NCI-H1048 (cell line): ENCODE measurements around the gene BMERB1.

Experiments
- DNase-seq: peaks from one replicate; lab custom pipeline; 2025; lab: John Stamatoyannopoulos, UW

Gene BMERB1

DNA sequence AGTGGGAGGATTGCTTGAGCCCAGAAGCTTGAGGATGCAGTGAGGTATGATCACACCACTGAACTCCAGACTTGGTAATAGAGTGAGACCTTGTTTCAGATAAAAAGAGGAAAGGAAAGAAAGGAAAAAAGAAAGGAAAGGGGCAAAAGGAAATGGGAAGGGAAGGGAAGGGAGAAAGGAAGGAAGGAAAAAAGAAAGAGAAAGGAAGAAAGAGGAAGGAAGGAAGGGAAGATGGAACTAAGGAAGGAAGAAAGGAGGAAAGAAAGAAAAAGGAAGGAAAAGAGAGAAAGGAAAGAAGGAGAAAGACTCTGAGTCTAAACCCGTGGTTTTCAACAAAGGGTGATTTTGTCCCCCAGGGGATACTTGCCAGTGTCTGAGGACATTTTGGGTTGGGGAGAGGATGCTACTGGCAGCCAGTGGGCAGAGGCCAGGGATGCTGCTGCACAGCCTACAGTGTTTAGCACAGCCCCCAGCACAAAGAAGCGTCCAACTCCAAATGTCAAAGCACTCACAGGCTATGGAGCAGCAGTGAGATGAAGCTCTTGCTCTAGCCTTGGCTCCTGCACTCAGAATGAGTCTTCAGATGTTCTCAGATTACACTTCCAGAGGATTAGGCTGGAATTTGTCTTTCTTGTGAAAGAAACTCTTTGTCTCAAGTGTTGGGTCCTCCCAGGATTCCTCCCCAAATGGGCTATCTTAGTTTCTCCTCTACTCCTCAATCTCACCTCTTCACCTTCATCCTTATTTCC, 64.2 kb downstream of the BMERB1 start:
- DNase-seq, result no peak

DNA sequence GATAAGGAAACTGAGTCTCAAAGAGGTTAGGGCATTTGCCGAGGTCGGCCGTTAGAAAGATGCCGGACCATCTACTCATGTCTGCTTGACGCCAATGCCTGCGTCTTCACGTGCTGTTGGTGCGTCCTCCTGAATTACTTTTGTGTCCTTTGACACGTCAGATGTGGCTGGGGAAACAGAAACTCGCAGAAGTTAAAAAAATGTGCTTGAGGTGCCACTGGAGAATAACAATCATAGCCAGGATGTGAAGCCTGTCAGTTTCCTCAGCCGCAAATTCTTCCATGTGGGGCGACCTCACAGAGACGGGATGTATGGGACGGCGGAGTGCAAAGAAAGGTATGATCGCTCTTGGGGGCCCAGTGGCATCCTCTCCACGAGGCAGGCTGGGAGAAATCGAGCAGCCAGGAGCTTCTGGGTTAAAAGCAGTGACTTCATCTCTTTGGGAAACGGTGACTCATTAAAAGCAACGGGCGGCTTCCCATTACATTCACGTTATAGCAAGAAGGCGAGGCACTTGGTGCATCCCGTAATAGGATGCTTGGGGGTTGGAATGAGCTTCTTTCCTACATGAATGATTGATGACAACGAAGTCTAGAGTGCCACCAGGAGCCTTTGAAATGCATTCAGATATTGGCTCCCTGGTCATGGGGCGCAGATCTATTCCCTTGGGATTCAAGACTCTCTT, 67.8 kb downstream of the BMERB1 start:
- no peak for DNase-seq

DNA sequence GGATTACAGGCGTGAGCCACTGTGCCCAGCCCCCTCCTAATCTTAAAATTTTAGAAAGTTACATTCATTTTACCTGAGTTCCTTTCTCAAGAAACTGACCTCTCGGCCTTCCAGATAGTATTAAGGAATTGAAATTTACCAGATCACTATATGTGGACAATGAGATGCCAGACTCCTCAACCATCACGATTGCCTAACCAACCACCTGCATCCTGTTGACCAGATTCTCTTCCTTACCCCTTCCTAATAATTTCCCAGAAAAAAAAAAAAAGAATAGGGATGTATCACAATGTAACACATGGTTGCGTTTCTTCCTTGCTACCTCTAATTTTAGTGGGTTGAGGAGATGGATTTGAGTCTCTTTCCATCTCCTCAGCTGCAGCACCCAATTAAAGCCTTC, 72.1 kb downstream of the BMERB1 start:
- no peak for DNase-seq

DNA sequence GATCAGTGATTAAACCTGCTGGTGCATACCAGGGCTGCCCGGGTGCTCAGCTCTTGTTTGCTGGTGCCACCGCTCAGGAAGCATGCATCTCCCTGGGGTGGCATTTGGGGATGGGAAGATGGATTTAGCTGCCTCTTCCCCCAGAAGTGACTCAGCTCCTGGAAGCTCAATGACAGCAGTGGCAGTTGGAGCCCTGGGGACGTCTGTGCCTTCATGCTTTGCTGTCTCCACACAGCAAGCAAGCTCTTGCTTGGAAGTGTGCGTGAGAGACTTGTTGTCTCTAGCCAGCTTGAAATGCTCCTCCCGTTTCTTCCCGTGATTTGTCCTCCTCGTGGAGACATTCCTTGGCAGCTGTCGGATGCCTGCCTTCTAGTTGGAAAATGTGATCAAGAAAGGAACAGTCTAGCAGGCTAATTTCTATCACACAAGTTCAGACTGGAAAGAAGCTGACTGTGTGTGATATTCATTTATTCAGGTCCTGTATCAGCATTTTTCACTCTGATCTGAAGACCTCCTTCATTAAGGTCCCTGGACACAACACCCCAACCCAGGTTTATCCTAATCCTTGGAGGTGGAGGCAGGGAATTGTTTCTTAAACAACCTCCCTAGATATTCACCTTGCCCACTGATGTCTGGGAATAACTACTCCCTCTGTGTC, 73.0 kb downstream of the BMERB1 start:
- DNase-seq, result no peak

DNA sequence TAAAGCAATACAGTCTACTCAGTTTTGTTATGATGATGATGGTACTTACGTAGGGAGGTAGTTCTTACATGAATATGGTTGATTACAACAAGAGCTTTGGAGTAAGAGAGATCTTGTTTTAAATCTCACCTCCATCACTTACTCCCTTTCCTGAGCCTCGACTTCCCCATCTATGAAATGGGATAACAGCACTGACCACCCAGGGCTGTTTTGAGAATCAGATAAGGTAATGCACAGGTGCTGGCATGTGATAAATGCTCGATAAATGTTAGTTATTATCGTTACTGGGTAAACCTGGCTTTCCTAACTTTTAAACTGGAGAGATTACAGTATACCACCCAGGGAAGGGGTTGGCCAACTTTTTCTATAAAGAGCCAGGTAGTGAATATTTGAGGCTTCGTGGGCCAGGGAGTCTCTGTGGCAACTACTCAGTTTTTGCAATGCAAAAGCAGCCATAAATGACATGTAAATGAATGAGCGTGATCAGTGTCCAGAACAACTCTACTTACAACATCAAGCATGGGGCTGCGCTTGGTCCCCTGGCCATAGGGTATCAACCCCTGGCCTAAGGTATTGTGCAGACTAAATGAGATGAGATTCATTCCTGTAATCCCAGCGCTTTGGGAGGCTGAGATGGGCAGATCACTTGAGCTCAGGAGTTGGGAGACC, 73.7 kb downstream of the BMERB1 start:
- no peak for DNase-seq

DNA sequence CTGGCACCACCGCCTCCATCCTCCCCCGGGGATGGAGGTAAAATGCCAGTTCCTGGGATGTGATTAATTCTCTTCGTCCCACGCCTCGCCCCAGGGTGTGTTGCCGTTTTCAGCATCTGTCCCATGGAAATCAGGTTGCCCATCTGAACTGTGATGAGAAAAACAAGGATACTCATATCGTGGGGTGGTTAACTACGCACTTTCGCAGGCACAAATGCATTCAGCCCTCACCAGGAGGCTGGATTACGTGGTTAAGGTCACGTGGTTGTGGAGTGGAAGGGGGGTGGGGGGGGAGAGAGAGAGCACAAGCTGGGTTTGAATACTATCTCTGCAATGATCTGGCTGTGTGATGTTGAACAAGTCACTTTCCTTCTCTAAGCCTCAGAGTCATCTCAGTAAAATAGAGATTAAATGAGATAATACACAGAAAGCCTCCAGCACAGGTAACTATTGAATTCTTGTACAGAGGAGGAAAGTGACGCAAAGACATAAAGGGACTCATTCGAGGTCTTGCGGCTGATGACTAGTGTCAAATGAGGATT, 74.7 kb downstream of the BMERB1 start:
- no peak for DNase-seq

DNA sequence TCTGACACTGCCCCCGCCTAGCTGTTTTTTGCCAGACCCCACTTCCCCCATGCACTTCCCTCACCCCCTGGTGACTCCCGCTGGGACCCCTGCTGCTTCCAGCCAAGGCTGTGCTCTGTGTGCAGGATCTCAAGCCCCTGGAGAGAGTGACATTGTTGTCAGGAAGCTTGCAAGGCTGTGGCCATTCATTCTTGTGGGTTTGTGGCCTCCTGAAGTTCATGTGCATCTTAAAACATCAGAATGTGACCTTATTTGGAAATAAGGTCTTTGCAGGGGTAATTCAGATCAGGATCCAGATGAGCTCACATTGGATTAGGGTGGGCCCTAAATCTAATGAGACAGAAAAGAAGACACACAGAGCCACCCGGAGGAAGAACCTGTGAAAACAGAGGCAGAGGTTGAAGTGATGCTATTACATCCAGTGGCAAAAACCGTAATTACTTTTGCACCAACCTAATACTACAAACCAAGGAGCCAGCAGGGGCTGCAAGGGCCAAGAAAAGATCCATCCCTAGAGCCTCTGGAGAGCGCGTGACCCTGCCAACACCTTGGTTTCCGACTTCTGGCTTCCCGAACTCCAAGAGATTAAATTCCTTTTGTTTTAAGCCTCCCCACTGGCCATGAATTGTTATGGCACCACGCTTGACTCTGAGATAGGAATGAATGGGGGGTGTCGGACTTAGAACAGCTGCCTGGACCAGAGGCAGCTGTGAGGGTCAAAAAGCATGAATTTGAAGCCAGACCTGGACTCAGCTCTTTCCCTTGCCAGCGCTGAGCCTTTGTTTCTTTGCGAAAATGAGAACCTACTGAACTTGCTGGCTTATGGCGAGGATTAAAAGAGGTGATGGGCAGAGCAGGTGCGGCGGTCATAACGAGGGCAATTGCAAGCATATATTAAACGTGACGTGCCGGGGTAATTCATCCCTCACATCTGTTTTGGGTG, 75.5 kb downstream of the BMERB1 start:
- no peak for DNase-seq

DNA sequence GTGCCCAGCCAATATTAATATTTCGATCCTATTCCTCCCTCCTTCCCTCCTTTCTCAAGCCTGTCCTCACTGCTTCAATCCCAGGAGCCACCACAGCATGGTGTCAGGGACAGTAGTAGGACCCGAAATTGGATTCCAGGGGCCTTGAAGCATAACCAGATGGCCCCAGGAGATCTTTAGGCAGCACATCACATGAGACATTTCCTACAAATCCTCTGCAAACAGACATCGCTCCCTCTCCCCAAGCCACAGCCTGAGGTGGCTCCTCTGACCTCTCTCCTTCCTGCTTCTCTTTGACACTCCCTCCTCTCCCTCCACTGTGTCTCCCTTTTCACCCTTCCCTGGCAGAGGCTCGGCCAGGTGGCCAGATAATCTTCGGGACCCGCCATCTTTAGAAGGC, 76.6 kb downstream of the BMERB1 start:
- no peak for DNase-seq

DNA sequence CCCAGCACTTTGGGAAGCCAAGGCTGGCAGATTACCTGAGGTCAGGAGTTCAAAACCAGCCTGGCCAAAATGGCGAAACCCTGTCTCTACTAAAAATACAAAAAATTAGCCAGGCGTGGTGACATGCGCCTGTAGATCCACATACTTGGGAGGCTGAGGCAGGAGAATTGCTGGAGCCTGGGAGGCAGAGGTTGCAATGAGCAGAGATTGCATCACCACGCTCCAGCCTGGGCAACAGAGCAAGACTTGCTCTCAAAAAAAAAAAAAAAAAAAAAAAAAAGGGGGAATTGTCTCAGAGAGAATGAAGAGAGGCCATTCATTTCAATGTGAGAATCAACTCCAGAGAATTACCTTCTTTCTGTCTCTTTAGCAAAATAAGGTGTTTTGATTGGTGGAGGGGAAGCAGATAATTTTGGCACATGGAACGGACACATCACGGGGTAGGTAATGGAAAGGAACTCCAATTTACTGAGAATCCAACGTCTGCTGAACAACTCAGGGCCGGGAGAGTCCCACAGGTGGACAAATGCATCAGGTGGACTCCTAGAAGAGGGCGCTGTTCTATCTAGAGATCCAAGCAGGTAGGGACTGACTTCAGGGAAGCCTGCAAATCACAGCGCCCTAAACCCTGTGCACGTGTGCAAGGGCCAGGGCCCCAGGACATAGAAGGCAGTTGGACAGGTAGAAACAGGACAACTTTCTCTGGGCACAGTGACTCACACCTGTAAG, 77.5 kb downstream of the BMERB1 start:
- DNase-seq, result no peak

DNA sequence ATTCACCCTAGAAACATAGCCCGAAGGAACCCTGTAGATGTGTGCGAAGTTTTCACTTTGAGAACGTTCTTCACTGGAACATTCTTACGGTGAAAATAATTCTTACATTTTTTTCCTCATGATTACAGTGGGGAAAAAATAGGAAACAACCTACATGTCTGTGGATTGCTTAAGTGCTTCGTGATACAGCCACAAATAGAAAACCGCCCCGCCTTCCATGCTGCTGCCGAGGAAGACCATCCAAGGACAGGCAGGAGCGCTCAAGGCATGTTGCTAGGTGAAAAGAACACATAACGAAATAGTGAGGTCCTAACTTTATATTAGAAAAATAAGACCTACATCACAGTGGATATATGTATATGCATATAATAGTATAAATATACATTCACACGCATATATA, 78.8 kb downstream of the BMERB1 start:
- no peak for DNase-seq

DNA sequence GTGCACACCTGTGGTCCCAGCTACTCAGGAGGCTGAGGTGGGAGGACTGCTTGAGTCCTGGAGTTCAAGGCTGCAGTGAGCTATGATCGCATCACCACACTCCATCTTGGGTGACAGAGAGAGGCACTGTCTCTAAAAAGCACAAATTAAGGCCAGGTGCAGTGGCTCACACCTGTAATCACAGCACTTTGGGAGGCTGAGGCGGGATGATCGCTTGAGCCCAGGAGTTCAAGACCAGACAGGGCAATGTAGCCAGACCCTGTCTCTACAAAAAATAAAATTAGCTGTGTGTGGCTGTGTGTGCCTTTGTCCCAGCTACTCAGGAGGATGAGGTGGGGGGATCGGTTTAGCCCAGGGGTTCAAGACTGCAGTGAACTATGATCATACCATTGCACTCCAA, 81.6 kb downstream of the BMERB1 start:
- DNase-seq, result no peak

DNA sequence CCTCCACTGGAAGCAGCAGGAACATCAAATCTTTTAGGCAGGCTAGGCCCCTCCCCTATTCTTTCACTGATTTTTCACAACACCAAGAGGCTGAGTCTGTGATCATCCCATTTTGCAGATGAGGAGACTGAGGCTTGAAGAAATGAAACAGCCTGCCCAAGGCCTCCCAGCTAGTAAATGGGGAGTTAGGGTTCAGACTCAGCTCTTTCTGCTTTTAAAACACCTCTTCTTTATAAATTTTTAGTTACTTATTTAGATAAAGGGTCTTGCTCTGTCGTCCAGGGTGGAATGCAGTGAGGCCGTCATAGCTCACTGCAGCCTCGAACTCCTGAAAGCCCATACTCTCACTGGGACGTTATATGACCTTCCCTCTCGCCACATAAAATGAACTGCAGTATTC, 82.2 kb downstream of the BMERB1 start:
- no peak for DNase-seq

DNA sequence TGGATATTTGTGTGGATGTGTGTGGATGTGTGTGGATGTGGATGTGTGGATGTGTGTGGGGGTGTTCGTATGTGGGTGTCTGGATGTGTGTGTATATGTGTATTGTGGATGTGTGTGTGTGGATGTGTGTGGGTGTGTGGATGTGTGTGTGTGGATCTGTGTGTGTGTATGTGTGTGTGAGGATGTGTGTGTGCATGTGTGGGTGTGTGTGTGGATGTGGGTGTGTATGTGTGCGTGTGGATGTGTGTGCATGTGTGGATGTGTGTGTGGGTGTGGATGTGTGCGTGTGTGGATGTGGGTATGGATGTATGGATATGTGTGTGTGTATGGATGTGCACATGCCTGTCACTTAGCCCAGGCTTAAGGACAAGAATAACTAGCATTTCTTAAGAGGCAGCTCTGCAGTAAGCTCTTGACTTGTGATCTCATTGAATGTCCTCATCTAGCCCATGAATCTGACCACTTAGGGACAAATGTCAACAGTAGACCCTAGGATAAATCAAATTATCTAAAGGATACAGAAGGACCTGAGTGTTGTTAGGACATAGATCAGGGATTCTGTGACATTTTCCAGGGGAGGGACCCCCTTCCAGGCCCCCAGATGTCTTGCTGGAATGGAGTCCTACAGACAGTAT, 83.5 kb downstream of the BMERB1 start:
- no peak for DNase-seq

DNA sequence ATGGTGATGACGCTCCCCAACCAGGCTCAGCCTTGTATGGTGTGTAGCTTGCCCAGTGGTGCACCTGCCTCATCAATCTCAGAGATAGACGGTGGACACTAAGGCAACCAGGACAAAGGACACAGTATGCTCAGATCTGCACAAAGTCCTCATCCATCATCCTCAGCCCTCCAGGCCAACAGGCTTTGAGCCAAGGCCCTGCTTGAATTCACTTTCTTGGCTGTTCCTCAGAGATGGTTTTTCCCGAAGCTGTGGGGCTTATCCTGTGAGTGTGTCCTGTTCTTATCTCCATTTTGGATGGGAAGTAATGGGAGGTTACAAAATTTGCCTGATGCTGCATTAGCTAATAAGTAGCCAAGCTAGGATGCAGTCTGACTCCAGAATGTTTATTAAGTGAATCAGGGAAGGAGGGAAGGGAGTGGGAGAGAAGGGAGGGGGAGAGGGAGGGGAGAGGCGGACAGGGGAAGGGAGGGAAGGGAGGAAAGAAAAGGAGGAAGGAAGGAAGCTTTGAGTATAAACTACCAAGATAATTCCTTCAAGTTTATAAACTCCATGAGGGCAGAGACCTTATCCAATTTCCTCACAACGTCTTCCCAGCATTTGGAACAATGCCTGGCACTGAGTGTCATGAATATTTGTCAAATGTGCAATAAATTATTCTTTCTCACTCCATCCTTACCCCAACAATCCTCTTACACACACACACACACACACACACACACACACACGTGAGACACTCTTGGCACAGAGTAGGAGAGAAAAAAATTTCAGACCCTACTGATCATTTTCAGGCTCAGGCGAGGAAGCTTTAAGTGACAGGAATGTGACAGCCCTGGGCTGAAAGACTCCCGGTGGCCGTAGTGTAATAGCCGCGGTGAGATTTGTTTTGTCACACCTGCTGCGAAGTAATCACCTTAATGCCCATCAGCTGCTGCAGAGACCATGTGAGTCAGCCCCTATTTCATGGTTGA, 84.3 kb downstream of the BMERB1 start:
- DNase-seq, result no peak

DNA sequence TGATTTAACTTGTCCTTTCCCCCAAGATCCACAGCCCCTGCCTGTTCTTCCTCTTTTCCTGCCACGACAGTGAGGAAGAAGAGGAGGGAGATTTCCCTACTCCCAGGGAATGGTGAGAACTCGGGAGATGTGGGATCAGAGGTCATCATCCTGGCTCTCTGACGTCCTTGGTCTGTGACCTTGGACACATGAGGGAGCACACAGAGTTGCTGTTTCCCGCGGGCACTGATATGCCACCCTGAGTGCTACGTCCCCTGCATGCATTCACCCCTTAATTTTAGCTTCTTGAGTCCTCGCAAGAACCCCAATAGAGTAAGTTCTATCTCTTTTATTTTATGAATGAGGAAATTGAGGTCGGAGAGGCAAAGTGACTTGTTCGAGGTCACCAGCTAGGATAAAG, 85.4 kb downstream of the BMERB1 start:
- no peak for DNase-seq

DNA sequence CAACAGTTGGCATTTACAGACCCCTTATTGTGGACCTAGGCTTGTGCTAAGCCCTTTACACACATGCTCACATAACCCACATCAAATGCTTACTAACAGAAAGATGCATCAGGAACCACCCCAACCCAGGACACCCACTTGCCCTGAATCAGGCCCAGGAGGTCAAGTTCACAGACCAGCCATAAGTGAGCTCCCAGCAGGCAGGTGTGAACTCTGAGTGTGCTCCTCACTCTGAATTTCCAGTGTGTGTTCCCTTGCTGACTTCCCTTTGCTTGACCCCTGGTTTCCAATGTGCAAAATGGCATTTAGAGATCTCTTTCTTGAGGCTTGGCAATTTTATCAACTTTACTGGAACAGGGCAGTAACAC, 87.0 kb downstream of the BMERB1 start:
- no peak for DNase-seq

DNA sequence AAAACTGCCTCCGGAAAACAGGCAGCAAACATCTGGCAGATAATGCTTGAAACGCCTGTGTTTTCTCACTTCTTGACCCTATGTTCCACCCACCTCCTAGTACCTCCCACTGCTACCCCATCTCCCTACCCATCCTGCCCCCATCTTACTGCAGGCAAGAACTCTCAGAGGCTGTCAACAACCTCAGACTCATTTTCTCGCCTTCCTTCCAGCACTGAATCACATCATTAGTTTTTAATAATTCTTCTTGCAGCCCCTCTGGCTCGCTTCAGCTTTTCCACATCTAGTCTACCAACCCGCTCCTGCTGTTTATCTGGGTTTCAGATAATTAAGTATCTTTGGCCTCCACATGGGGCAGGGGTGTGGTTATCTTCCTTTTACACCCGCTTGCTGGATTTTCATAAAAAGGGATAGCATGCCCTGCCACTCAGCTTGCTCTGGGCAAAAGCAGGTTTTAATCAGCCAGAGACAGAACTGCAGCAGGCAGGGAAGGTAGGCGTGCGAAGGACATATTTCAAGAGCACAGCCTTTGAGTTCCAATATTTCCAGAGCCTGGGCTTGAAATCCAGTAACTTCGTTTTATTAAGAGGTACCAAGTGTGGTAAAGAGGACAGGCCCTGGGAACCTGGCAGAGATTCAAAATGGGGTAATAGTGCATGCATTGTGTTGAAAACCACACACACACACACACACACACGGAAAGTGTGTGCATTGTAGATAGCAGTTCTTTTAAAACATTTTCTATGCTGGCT, 87.5 kb downstream of the BMERB1 start:
- DNase-seq, result no peak

DNA sequence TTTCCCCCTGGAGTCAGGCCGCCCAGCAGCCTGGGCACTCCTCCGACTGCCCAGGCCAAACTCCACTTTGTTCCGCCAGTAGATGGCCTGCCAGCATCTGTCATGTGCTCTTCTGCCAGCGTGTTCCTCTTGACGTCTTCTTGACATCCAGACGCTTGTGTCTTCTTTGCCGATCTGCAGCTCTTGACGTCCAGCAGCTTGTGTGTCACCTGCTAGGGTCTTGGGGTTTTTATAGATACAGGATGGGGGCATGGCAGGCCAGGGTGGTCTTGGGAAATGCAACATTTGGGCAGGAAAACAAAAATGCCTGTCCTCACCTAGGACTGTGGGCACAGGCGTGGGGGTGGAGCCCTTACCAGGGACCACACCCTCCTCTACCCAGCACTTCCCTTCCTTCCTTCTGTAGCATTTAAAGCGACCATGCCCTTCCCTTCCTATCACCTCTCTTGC, 88.7 kb downstream of the BMERB1 start:
- DNase-seq, result no peak
